ENCODE measurements around the gene SSH3. TPM values are rescaled to one million over a fixed set of nuclear protein-coding genes. Genes with fewer than 3 reads are reported as not detected.

SSH3 gene
- total and polyA plus RNA-seq, 2 of the 8 experiments (the other 6 are each of a cell fraction or from before 2014, with no cell fraction given) = 16.9 to 19.8 TPM

GRCh38 chr11:67351275-67352005, 48.1 kb downstream of the SSH3 start (continued):
- TF ChIP-seq E2F6 (IDR thresholded peaks at IDR 0.05) = no peak
- TF ChIP-seq, protein P1, sequence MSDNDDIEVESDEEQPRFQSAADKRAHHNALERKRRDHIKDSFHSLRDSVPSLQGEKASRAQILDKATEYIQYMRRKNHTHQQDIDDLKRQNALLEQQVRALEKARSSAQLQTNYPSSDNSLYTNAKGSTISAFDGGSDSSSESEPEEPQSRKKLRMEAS (IDR thresholded peaks at IDR 0.05) = no peak
